Lung (tissue), 12 donors: ENCODE results near the gene SMAGP. TPM values are rescaled to one million over a fixed set of nuclear protein-coding genes. Genes with fewer than 3 reads are reported as not detected.

Source experiments
- ATAC-seq: fragments of 200-7000 bp; cut with Tn5 transposase; one replicate; pipeline ENCODE4 v1.9.1; 2020; ENCODE audit warnings: moderate number of reproducible peaks; ENCODE audit not compliant: insufficient read depth, low FRiP score
- DNase-seq, 3 donors: peaks; one replicate each; pipeline ENCODE4 v3.0.0-alpha.2; 2013 to 2017
- H3K27ac ChIP-seq, 2 donors: one replicate each; pipeline ENCODE4 v1.5.1; 2013; ENCODE audit warnings: mild to moderate bottlenecking in 2 of 2, moderate library complexity in 2 of 2, control low read depth in 1 of 2, inconsistent platforms in 1 of 2, low read depth in 1 of 2, low read length in 1 of 2
- H3K27me3 ChIP-seq, 3 donors: one replicate each; pipeline ENCODE4 v1.5.1; 2013; ENCODE audit warnings: low read length in 2 of 3; ENCODE audit not compliant: control insufficient read depth in 3 of 3, insufficient read depth in 3 of 3
- H3K36me3 ChIP-seq, 4 donors: one replicate each; pipeline ENCODE4 v1.5.1; 2013; ENCODE audit warnings: low read length in 4 of 4, mild to moderate bottlenecking in 1 of 4, moderate library complexity in 1 of 4; ENCODE audit not compliant: control insufficient read depth in 4 of 4, insufficient read depth in 4 of 4
- H3K4me1 ChIP-seq, 5 donors: one replicate each; pipeline ENCODE4 v1.5.1; 2013; ENCODE audit warnings: low read length in 5 of 5, mild to moderate bottlenecking in 2 of 5, moderate library complexity in 1 of 5; ENCODE audit not compliant: control insufficient read depth in 5 of 5, insufficient read depth in 5 of 5
- H3K4me3 ChIP-seq: one replicate; pipeline ENCODE4 v1.5.1; 2013; ENCODE audit warnings: mild to moderate bottlenecking, control low read depth, moderate library complexity
- H3K9ac ChIP-seq, 2 donors: one replicate each; pipeline ENCODE4 v1.5.1; 2013; ENCODE audit warnings: low read length in 2 of 2, control low read depth in 1 of 2; ENCODE audit not compliant: insufficient read depth in 1 of 2
- H3K9me3 ChIP-seq, 4 donors: one replicate each; pipeline ENCODE4 v1.5.1; 2013; ENCODE audit warnings: low read length in 3 of 4, mild to moderate bottlenecking in 1 of 4, moderate library complexity in 1 of 4; ENCODE audit not compliant: control insufficient read depth in 4 of 4, insufficient read depth in 3 of 4
- CTCF ChIP-seq: IDR thresholded peaks from 2 replicates; pipeline ENCODE4 v1.5.1; 2012; ENCODE audit warnings: mild to moderate bottlenecking; ENCODE audit errors: control extremely low read depth, extremely low read depth
- WGBS, 2 donors: extraction: QIAGEN DNeasy Blood & Tissue Kit; methylation state at CpG; one replicate each; pipeline ENCODE4 v1.1.7; 2013; 5-methylcytosine and 5-hydroxymethylcytosine counted together
- polyA plus RNA-seq, 2 donors: library from polyadenylated mRNA; stranded (reverse); fragments of 200-250 nt; gene quantifications; one replicate each; pipeline ENCODE4 v1.2.1, GENCODE V29; 2013
- total RNA-seq, 2 donors: library from RNA; depleted of rRNA in 1 of 2; stranded (reverse); fragments of >200 nt in 1 of 2; gene quantifications; one replicate each; pipeline ENCODE4 v1.2.1, GENCODE V29; 2014 to 2021
- donor health status: control.
- donor health status: control.
- donor health status: Bipolar disorder and iron deficiency.
- donor health status: healthy.
- donor health status: DM: yes; HTN: yes; CAD: no.

Gene SMAGP
- total and polyA plus RNA-seq, 4 donors = 9.7 to 26.0 (median 17.2) TPM

- Histone ChIP-seq H3K4me3 (peak overlapping the region; percentile 73), H3K27ac (peak overlapping the region; percentile 94 to 98), H3K9ac (peak overlapping the region; percentile 55 to 66), H3K36me3 (peaks cover 0 to 3% (median 0%) of the 10 kb centered on the region in 4 donors), H3K9me3 (no peaks in the 10 kb centered on the region), H3K27me3 (no peaks in the 10 kb centered on the region), H3K4me1 (peaks cover 3 to 20% (median 4%) of the 10 kb centered on the region in 5 donors)
- peak; percentile 67 for ATAC-seq
- peak; percentile 42 to 63 (median 56) for DNase-seq
- TF ChIP-seq CTCF = no peak
- WGBS, 2 donors = 2 to 3% methylated on average over 65 to 81 of the region's 81 CpGs
Measured at GRCh38 chr12:51217133-51217967, 52.9 kb downstream of the SMAGP start.

GRCh38 chr12:51216642-51217041, 53.6 kb downstream of the SMAGP start:
- H3K4me3 ChIP-seq = peak overlapping the region; percentile 32
- no peaks in the 10 kb centered on the region for H3K9me3 ChIP-seq
- DNase-seq = peak in 1 of 3 donors; percentile 18
- peaks cover 3 to 19% (median 4%) of the 10 kb centered on the region in 5 donors for H3K4me1 ChIP-seq
- no peak overlapping the region for H3K9ac ChIP-seq
- peak overlapping the region; percentile 12 to 77 for H3K27ac ChIP-seq
- no peaks in the 10 kb centered on the region for H3K27me3 ChIP-seq
- no peak for TF ChIP-seq CTCF
- no peak for ATAC-seq
- peaks cover 0 to 3% (median 0%) of the 10 kb centered on the region in 4 donors for H3K36me3 ChIP-seq
- 39 to 50% methylated on average over 7 of the region's 7 CpGs for WGBS, 2 donors

- Histone ChIP-seq H3K9me3 (no peaks in the 10 kb centered on the region), H3K9ac (no peak overlapping the region), H3K27me3 (no peaks in the 10 kb centered on the region), H3K27ac (no peak overlapping the region), H3K36me3 (peaks cover 0 to 6% (median 1%) of the 10 kb centered on the region in 4 donors), H3K4me1 (peaks cover 3 to 19% (median 4%) of the 10 kb centered on the region in 5 donors), H3K4me3 (no peak overlapping the region)
- DNase-seq = no peak
- no peak for ATAC-seq
- no peak for TF ChIP-seq CTCF
- 94 to 95% methylated on average over 5 of the region's 5 CpGs for WGBS, 2 donors
Measured at GRCh38 chr12:51214895-51215294, 55.3 kb downstream of the SMAGP start.
